ENCODE results near the gene AUNIP.

Gene AUNIP

GRCh38 chr1:25809283-25809926 is 49.9 kb downstream of the AUNIP start:
- DNase-seq (ENCODE audit: low read depth) = no peak

- no peak for DNase-seq (ENCODE audit: low read depth)
Observed at GRCh38 chr1:25808481-25809244, 50.6 kb downstream of the AUNIP start.

GRCh38 chr1:25807480-25808390 is 51.5 kb downstream of the AUNIP start:
- no peak for DNase-seq (ENCODE audit: low read depth)

- no peak for DNase-seq (ENCODE audit: low read depth)
Observed at GRCh38 chr1:25806418-25806817, 52.8 kb downstream of the AUNIP start.

DNA sequence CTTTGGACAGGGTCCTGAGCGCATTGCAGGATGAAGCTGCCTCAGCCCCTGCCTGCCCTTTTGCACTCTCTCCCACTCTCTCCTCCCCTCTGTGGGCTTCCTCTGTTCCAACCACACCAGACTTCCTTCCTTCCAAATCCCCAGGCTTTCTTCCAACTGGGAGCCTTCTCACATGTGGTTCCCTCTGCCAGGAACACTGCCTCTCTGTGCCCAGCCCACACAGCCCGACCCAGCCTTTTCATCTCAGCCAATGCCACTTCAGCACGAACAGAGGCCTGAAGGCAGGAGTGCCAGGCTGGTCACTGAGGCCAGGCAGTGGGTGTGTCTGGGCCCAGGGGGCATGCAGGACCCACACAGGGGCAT is 53.4 kb downstream of the AUNIP start:
- no peak for DNase-seq (ENCODE audit: low read depth)

GRCh38 chr1:25804964-25805862 is 54.0 kb downstream of the AUNIP start:
- DNase-seq (ENCODE audit: low read depth) = no peak

- DNase-seq (ENCODE audit: low read depth) = no peak
Observed at GRCh38 chr1:25804244-25804963, 54.9 kb downstream of the AUNIP start.

DNA sequence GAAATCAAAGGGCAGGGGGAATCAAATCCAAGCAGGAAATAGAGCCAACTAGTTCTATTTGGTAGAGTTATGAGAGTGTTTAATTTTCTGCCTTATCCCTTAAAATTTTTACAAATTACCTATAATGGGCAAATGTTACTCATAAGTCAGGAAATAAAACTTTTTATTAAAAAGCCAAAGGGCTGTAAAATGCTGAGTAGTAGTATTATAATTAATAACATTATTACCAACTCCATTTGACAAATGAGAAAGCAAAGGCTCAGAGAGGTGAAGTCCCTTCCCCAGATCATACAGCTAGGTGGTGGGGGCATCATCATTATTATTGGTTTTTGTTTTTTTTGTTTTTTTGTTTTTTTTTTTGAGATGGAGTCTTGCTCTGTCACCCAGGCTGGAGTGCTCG is 55.9 kb downstream of the AUNIP start:
- no peak for DNase-seq (ENCODE audit: low read depth)

GRCh38 chr1:25802915-25803314 is 56.3 kb downstream of the AUNIP start:
- DNase-seq (ENCODE audit: low read depth) = no peak

GRCh38 chr1:25800703-25801377 is 58.4 kb downstream of the AUNIP start:
- DNase-seq (ENCODE audit: low read depth) = no peak

DNA sequence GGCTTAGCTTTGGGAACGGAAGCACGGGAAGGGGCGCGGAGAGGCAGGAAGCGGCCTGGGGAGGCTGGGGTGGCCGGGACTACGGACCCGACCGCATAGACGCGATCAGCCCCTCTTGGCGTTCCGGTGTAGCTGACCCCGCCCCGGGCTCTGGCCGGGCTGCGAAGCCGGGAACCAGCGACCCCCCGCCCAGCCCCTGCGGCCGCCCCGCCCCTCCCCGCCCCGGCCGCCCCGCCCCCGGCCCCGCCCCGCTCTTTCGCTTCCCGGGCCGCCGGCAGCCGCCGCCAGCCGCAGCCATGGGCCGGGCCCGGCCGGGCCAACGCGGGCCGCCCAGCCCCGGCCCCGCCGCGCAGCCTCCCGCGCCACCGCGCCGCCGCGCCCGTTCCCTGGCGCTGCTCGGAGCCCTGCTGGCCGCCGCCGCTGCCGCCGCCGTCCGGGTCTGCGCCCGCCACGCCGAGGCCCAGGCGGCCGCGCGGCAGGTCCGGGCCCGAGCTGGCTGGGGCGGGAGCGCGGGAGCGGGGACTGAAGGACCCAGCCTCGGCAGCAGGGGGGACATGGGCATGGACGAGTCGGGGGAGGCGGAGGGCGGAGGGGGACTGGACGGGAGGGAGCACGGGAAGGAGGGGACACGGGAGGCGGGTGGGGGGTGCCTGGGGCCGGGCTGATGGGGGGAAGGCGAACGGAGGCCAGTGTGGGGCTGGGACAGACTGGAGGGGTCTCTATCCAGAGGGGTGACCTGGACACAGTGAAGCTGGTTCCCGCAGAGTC is 59.1 kb downstream of the AUNIP start, which contains the start of gene SELENON:
Gene SELENON (plus strand): TSS at position 259 of the 768 bp plus-strand sequence. CDS start 38 bp downstream, at position 297.
- no peak for DNase-seq (ENCODE audit: low read depth)

GRCh38 chr1:25799352-25799934 is 59.8 kb downstream of the AUNIP start:
- DNase-seq (ENCODE audit: low read depth) = no peak

GRCh38 chr1:25798666-25799351 is 60.4 kb downstream of the AUNIP start:
- no peak for DNase-seq (ENCODE audit: low read depth)

DNA sequence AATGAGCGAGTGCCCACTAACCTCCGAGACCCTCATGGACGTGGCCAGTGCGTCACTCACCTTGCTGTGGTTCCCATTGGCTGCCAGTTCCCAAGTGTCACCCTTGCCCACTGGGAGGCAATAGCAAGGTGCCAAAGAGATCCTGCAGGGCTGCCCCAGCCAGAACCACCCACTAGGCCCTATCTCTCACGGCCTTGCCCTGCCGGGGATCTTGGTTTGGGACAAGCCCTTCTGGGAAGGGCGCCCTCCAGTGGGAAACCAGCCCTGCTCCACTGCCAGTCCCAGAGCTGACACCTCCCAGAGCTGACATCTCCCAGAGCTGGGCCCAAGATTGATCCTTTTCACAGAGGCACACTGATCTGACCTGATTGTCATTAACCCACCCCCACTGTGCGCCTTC is 61.3 kb downstream of the AUNIP start:
- no peak for DNase-seq (ENCODE audit: low read depth)

- DNase-seq (ENCODE audit: low read depth) = peak; percentile 56
Observed at GRCh38 chr1:25796811-25797458, 62.3 kb downstream of the AUNIP start.

- no peak for DNase-seq (ENCODE audit: low read depth)
Observed at GRCh38 chr1:25795946-25796810, 63.1 kb downstream of the AUNIP start.

GRCh38 chr1:25795211-25795610 is 64.0 kb downstream of the AUNIP start:
- no peak for DNase-seq (ENCODE audit: low read depth)
